Skeletal muscle satellite cell (primary cell): ENCODE results near the gene TMEM208.
A peak's percentile ranks its signal among the peaks of the same experiment; 100 is the strongest.

Source experiments
- H3K27me3 ChIP-seq: 2 replicates; pipeline ENCODE4 v1.7.0; 2013; ENCODE audit warnings: low read length; ENCODE audit not compliant: control insufficient read depth, insufficient read depth
- H3K36me3 ChIP-seq: 2 replicates; pipeline ENCODE4 v1.7.0; 2013; ENCODE audit warnings: mild to moderate bottlenecking, control low read depth, low read length; ENCODE audit not compliant: insufficient read depth
- H3K4me1 ChIP-seq: 2 replicates; pipeline ENCODE4 v1.7.0; 2013; ENCODE audit warnings: low read length; ENCODE audit not compliant: control insufficient read depth, insufficient read depth
- H3K4me2 ChIP-seq: 2 replicates; pipeline ENCODE4 v1.7.0; 2013; ENCODE audit warnings: mild to moderate bottlenecking, low read length
- H3K4me3 ChIP-seq: 2 replicates; pipeline ENCODE4 v1.7.0; 2013; ENCODE audit warnings: low read length
- H3K9ac ChIP-seq: 2 replicates; pipeline ENCODE4 v1.7.0; 2013; ENCODE audit warnings: mild to moderate bottlenecking, low read depth, low read length, moderate library complexity
- H3K9me3 ChIP-seq: replicated peaks from 2 replicates; pipeline ENCODE4 v1.7.0; 2013; ENCODE audit warnings: mild to moderate bottlenecking, control low read depth, low read length

Gene TMEM208

DNA sequence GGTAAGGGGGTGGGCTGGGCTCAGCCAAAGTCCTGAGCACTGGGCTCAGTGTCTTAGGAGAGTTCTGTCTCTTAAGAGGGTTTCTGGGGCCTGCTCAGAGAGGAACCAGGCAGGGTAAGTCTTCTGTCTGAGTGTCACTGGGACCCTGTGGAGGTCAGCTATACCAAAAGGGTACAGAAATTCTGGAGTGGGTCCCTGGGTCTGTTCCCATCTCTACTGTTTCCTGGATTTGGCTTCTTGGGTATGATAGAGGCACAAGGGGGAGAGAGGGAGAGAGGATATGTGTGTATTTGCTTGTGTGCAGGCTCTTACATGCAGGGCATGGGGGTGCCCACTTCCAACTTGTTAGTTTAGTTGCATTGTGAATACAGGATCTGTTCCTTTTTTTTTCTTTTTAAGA, 33.4 kb upstream of the TMEM208 start:
- Histone ChIP-seq H3K4me3 (peak overlapping the region; percentile 95), H3K36me3 (peaks cover 55% of the 10 kb centered on the region), H3K4me2 (peak overlapping the region; percentile 90), H3K9me3 (no peaks in the 10 kb centered on the region), H3K4me1 (peaks cover 28% of the 10 kb centered on the region), H3K27me3 (no peaks in the 10 kb centered on the region), H3K9ac (peak overlapping the region; percentile 99)

DNA sequence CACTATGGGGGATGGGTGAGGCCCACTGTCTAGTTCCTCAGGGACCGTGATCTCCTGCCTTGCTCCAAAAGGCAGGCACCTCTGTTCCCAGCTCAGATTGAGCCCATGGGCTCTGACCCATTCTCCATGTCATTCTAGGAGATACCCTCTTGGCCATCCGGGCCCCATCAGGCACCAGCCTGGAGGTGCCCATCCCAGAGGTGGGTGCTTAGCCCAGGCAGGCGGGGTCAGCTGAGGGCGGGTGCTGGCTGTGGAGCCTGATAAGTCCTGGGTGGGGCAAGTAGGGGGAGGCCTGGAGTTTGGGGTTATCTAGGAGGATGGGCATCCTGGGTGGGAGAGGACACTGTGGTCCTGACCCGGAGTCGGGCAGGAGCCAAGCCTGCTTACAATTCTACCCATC, 32.7 kb upstream of the TMEM208 start:
- Histone ChIP-seq H3K4me3 (peak overlapping the region; percentile 16), H3K36me3 (peaks cover 56% of the 10 kb centered on the region), H3K9me3 (no peaks in the 10 kb centered on the region), H3K4me2 (peak overlapping the region; percentile 90), H3K4me1 (peaks cover 28% of the 10 kb centered on the region), H3K27me3 (no peaks in the 10 kb centered on the region), H3K9ac (peak overlapping the region; percentile 99)

DNA sequence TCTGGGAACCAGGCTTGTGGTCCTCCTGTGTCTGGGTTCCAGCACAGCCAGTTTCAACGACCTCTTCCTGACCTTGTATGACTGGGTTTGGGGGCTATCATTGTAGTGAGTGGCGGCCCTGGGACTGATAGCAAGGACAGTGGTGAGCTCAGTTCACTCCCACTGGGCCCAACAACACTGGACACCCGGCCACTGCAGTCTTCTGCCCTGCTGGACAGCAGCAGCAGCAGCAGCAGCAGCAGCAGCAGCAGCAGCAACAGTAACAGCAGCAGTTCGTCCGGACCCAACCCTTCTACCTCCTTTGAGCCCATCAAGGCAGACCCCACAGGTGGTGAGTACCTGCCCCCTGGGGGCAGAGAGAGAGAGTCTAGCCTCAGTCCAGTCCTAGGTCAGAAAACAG, 31.3 kb upstream of the TMEM208 start:
- H3K9me3 ChIP-seq: no peaks in the 10 kb centered on the region
- H3K4me1 ChIP-seq: peaks cover 22% of the 10 kb centered on the region
- peaks cover 64% of the 10 kb centered on the region for H3K36me3 ChIP-seq
- no peak overlapping the region for H3K4me3 ChIP-seq
- no peaks in the 10 kb centered on the region for H3K27me3 ChIP-seq
- no peak overlapping the region for H3K9ac ChIP-seq
- H3K4me2 ChIP-seq: no peak overlapping the region

DNA sequence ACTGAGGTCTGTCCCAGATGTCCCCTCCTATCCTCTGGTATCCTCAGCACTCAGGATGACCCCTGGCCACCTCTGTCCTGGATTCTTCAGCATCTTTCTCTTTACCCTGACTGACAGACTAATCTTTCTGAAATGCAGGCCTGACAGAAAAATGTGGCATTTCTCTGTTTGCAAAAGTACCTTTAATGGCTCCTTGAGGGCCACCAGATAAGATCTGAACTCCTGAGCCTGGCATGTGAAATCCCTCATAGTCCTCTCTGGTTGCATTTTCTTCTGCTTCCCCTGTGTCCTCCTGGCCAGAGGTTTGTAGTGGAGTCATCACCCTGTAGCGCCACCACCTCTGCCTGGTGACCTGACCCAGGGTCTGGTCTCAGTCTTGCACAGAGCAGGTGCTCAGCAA, 30.0 kb upstream of the TMEM208 start:
- Histone ChIP-seq H3K27me3 (no peaks in the 10 kb centered on the region), H3K36me3 (peaks cover 73% of the 10 kb centered on the region), H3K9ac (no peak overlapping the region), H3K9me3 (no peaks in the 10 kb centered on the region), H3K4me1 (peaks cover 16% of the 10 kb centered on the region), H3K4me3 (no peak overlapping the region), H3K4me2 (no peak overlapping the region)

DNA sequence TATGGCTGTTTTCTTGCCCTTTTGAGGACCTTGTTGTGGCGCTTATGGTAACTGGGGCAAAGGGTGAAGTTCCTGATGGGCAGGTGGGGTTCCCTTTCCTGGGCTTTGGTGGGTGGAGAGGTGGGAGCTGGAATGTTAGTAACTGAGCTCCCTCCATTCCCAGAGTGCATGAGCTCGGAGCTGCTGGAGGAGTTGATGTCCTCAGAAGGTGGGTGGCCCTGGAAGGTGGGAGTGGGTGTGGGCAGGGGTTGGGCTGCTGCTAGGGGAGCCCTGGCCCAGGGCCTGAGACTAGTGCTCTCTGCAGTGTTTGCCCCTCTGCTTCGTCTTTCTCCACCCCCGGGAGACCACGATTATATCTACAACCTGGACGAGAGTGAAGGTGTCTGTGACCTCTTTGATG, 29.2 kb upstream of the TMEM208 start:
- H3K9me3 ChIP-seq: no peaks in the 10 kb centered on the region
- H3K4me3 ChIP-seq: no peak overlapping the region
- peaks cover 73% of the 10 kb centered on the region for H3K36me3 ChIP-seq
- H3K9ac ChIP-seq: no peak overlapping the region
- H3K27me3 ChIP-seq: no peaks in the 10 kb centered on the region
- peaks cover 16% of the 10 kb centered on the region for H3K4me1 ChIP-seq
- no peak overlapping the region for H3K4me2 ChIP-seq

DNA sequence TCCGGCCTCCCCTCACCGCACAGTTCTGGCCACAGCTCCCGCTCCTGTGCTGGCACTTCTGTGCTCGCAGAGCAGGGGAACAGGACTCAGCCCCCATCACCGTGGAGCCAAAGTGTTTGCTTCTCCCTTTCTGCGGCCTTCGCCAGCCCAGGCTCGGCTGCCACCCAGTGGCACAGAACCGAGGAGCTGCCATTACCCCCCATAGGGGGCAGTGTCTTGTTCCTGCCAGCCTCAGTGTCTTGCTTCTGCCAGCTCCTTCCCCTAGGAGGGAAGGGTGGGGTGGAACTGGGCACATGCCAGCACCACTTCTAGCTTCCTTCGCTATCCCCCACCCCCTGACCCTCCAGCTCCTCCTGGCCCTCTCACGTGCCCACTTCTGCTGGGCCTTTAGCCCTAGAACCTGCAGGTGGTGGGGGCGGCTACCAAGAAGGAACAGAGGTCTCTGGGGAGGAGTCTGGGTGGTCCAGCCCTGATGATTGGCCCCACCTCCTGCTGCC, 28.6 kb upstream of the TMEM208 start:
- Histone ChIP-seq H3K9ac (no peak overlapping the region), H3K4me2 (no peak overlapping the region), H3K27me3 (no peaks in the 10 kb centered on the region), H3K36me3 (peaks cover 69% of the 10 kb centered on the region), H3K4me3 (no peak overlapping the region), H3K4me1 (peaks cover 11% of the 10 kb centered on the region), H3K9me3 (no peaks in the 10 kb centered on the region)

DNA sequence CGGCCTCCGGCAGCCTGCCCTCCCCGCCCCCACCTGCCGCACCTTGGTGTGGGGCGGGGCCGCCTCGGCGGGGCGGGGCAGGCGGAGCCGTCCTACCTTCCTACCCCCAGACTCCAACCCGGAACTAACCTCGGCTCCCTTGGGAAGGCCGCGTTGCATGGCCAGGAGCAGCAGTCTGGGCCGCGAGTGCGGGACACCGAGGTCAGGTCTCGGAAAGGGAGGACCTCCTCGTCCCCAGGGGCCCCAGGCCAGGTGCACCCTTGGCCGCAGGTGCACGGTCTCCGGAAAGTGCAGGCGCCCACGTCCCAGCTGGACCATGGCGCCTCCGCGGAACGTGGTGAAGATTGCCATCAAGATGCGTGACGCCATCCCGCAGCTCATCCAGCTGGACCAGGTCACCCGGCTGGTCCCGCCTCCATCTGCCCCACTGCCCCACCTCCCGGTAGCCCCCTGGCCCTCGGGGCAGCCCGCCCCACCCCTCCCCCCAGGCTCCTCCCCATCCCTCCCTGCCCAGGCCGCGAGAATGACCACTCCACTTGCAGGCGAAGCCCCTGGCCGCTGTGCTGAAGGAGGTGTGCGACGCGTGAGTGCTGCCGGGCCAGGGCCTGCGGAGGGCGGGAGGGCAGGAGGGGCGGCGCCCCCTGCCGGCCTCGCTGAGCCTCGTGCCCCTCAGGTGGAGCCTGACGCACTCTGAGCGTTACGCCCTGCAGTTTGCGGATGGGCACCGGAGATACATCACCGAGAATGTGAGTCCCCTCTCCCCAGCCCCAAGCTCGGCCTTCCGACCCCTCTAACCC, 27.7 kb upstream of the TMEM208 start, which contains the start of gene ELMO3:
ELMO3 (plus strand) TSS at position 121 of the 797 bp plus-strand sequence; CDS start at position 317, 196 bp downstream.
- H3K4me3 ChIP-seq: no peak within 1 kb of the TSS
- H3K4me1 ChIP-seq: peaks cover 2% of the 10 kb centered on the region
- H3K36me3 ChIP-seq: peaks cover 66% of the 10 kb centered on the region
- H3K4me2 ChIP-seq: no peak within 1 kb of the TSS
- H3K9ac ChIP-seq: no peak within 1 kb of the TSS
- H3K9me3 ChIP-seq: no peaks in the 10 kb centered on the region
- H3K27me3 ChIP-seq: no peaks in the 10 kb centered on the region

DNA sequence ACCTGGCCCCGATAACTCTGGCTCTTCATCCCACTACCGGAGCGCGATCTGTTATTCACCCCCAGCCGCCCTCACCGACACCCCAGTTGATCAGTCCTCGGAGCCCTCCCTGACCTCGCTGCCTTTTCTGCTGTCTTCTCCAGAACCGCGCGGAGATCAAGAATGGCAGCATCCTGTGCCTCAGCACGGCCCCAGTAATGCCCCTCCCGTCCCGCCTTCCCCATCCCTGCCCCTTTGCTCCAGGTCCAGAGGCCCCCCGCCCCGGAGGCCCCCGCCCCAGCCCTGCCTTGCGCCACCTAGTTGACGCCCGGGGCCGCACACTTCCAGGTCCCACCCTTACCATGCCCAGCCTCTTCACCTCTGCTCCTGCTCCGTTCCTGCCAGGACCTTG, 27.1 kb upstream of the TMEM208 start:
- no peak overlapping the region for H3K4me3 ChIP-seq
- no peaks in the 10 kb centered on the region for H3K9me3 ChIP-seq
- H3K4me2 ChIP-seq: no peak overlapping the region
- H3K36me3 ChIP-seq: peaks cover 64% of the 10 kb centered on the region
- no peaks in the 10 kb centered on the region for H3K4me1 ChIP-seq
- H3K9ac ChIP-seq: no peak overlapping the region
- H3K27me3 ChIP-seq: no peaks in the 10 kb centered on the region

DNA sequence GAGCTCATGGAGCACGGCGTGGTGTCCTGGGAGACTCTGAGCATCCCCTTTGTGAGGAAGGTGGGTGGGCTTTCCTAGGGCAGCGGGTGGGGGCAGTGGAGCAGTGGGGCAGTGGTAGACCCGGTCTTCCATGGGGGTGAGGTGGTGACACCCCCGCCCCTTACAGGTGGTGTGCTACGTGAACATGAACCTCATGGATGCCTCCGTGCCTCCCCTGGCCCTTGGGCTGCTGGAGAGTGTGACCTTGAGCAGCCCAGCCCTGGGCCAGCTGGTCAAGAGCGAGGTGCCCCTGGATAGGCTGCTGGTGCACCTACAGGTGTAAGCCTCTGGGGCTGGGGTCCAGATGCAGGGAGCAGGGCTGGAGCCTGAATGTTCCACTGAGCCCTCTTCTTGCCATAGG, 26.4 kb upstream of the TMEM208 start:
- H3K4me3 ChIP-seq: no peak overlapping the region
- H3K36me3 ChIP-seq: peaks cover 57% of the 10 kb centered on the region
- no peaks in the 10 kb centered on the region for H3K27me3 ChIP-seq
- no peaks in the 10 kb centered on the region for H3K9me3 ChIP-seq
- H3K9ac ChIP-seq: no peak overlapping the region
- no peaks in the 10 kb centered on the region for H3K4me1 ChIP-seq
- no peak overlapping the region for H3K4me2 ChIP-seq

DNA sequence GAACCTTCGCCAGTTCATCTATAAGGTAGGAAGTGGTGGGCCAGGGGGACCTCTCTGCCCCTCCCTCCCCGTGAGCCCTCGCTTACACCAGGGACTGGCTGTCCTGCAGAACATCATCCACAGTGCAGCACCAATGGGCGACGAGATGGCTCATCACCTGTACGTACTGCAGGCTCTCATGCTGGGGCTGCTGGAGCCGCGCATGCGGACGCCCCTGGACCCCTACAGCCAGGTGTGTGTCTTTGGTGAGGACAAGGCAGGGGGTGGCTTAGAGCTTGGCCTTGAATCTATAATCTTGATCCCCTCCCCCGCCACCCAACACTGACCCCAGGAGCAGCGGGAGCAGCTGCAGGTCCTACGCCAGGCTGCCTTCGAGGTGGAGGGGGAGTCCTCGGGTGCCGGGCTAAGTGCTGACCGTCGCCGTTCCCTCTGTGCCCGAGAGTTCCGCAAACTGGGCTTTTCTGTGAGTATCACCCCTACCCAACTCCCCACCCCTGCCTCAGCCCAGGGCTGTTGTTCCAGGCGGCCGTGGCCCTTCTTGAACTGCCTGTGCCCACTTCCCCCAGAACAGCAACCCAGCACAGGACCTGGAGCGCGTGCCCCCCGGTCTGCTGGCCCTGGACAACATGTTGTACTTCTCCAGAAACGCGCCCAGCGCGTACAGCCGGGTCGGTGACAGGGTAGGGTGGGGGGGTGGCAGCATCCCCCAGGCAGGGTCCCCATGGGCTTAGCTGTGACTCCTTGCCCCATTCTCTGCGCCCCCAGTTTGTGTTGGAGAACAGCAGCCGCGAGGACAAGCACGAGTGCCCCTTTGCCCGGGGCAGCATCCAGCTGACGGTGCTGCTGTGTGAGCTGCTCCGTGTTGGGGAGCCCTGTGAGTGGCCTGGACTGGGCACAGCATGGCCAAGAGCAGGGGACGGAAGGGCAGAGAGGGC, 25.3 kb upstream of the TMEM208 start:
- Histone ChIP-seq H3K9me3 (no peaks in the 10 kb centered on the region), H3K4me2 (no peak overlapping the region), H3K4me1 (peaks cover 5% of the 10 kb centered on the region), H3K27me3 (no peaks in the 10 kb centered on the region), H3K36me3 (peaks cover 45% of the 10 kb centered on the region), H3K4me3 (no peak overlapping the region), H3K9ac (no peak overlapping the region)

DNA sequence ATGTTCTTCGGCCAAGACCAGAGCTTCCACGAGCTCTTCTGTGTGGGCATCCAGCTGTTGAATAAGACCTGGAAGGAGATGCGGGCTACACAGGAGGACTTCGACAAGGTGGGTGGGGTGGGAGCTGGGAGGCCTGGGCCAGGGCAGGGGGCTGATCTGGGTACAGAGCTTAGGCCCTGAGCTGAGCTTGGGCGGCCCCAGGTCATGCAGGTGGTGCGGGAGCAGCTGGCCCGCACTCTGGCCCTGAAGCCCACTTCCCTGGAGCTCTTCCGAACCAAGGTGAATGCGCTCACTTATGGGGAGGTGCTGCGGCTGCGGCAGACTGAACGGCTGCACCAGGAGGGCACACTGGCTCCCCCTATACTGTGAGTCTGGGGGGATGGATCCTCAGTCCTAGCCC, 24.5 kb upstream of the TMEM208 start:
- Histone ChIP-seq H3K4me1 (peaks cover 13% of the 10 kb centered on the region), H3K36me3 (peaks cover 37% of the 10 kb centered on the region), H3K27me3 (no peaks in the 10 kb centered on the region), H3K4me2 (no peak overlapping the region), H3K9ac (no peak overlapping the region), H3K9me3 (no peaks in the 10 kb centered on the region), H3K4me3 (no peak overlapping the region)
